SK-N-SH treated with all-trans-retinoic acid at 6 μM for 48 hours (cell line): ENCODE results near the gene PBX1.

Experiments used
- ARNTL ChIP-seq: fragments of 450-650 bp; formaldehyde crosslinking; IDR thresholded peaks from 2 replicates; pipeline ENCODE4 v1.5.0; 2020; ENCODE audit warnings: low read depth, mild to moderate bottlenecking, moderate library complexity, borderline replicate concordance
- CSDC2 ChIP-seq: fragments of 250-450 bp; sonication (Bioruptor Pico); IDR thresholded peaks from 2 replicates; pipeline ENCODE4 v1.5.0; 2020; ENCODE audit warnings: mild to moderate bottlenecking, moderate library complexity
- ISL1 ChIP-seq: fragments of 250-450 bp; sonication (Bioruptor Pico); IDR thresholded peaks from 2 replicates; pipeline ENCODE4 v2.1.2; 2022; ENCODE audit warnings: mild to moderate bottlenecking, moderate library complexity
- TCF4 ChIP-seq: fragments of 250-450 bp; sonication (Bioruptor Pico); IDR thresholded peaks from 2 replicates; pipeline ENCODE4 v1.8.0; 2021; ENCODE audit warnings: mild to moderate bottlenecking, moderate library complexity, borderline replicate concordance
- ZNF70 ChIP-seq: fragments of 450-650 bp; formaldehyde crosslinking; IDR thresholded peaks from 2 replicates; pipeline ENCODE4 v1.5.0; 2020; ENCODE audit warnings: mild to moderate bottlenecking, moderate library complexity
- ZNF8 ChIP-seq: fragments of 450-650 bp; formaldehyde crosslinking; IDR thresholded peaks from 2 replicates; pipeline ENCODE4 v1.5.0; 2020; ENCODE audit warnings: mild to moderate bottlenecking, moderate library complexity
- TF ChIP-seq, protein P1 (sequence below): fragments of 250-450 bp; sonication (Bioruptor Pico); IDR thresholded peaks from 2 replicates; pipeline ENCODE4 v1.5.1; 2021; ENCODE audit warnings: mild to moderate bottlenecking, moderate library complexity

DNA sequence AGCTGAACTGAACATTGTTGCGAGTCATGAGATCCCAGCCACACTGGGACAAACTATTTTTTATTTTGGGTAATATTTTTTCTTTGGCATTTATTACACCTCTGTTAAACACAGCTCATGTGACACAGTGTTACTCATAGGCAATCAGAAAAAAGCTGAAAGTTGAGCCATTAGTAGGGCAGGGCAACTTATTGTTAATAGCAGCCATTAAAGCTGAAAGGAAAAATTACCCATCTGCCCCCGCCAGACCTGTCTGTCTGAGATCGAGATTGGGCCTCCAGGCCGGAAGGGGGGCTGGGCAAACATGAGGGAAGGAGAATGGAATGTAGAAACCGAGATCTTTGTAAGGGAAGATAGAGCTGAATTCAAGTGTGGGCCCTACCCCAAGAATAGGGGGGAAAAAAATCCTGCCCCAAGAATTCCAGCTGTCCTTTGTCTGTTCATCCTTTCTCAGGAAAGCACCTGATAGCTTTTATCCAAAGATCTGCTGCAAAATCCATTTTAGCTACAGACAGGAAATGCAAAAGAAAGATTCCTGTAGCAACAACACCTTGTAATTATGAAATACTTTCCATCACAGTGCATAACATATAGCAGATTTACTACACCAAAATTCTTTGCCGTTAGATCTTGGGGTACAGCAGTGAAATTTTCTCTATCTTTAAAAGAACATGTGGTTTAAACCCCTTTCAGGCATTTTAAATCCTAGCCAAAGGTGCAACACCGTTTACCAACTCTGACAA is 212.8 kb downstream of the PBX1 start:
- TF ChIP-seq, protein P1, sequence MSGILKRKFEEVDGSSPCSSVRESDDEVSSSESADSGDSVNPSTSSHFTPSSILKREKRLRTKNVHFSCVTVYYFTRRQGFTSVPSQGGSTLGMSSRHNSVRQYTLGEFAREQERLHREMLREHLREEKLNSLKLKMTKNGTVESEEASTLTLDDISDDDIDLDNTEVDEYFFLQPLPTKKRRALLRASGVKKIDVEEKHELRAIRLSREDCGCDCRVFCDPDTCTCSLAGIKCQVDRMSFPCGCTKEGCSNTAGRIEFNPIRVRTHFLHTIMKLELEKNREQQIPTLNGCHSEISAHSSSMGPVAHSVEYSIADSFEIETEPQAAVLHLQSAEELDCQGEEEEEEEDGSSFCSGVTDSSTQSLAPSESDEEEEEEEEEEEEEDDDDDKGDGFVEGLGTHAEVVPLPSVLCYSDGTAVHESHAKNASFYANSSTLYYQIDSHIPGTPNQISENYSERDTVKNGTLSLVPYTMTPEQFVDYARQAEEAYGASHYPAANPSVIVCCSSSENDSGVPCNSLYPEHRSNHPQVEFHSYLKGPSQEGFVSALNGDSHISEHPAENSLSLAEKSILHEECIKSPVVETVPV (CRISPR knock-in tag), result no peak
- TF ChIP-seq ISL1 (CRISPR knock-in tag) (peak; percentile 82), ZNF8 (CRISPR knock-in tag) (no peak), TCF4 (CRISPR knock-in tag) (no peak), ZNF70 (CRISPR knock-in tag) (no peak), ARNTL (no peak), CSDC2 (CRISPR knock-in tag) (no peak)
